DND-41 (cell line): ENCODE results near the gene USP7.
A peak's percentile ranks its signal among the peaks of the same experiment; 100 is the strongest.

Source experiments
- ATAC-seq: fragments of 200-7000 bp; cut with Tn5 transposase; 3 replicates; pipeline ENCODE4 v1.9.1; 2021; ENCODE audit warnings: low read depth; ENCODE audit not compliant: insufficient read depth
- DNase-seq: peaks from one replicate; pipeline ENCODE4 v3.0.0-alpha.2; 2020
- H2AFZ ChIP-seq: 2 replicates; pipeline ENCODE4 v1.6.0; 2012; ENCODE audit warnings: low read depth, low read length
- H3K27ac ChIP-seq: 2 replicates; pipeline ENCODE4 v1.5.1; 2012; ENCODE audit warnings: low read length, inconsistent platforms
- H3K27me3 ChIP-seq: fragments of 200-600 bp; sonication (generic); 2 replicates; pipeline ENCODE4 v1.6.0; 2012; ENCODE audit warnings: low read length, mild to moderate bottlenecking, inconsistent platforms; ENCODE audit not compliant: insufficient read depth, poor library complexity
- H3K36me3 ChIP-seq: 2 replicates; pipeline ENCODE4 v1.5.1; 2012; ENCODE audit warnings: low read length, inconsistent platforms; ENCODE audit not compliant: insufficient read depth
- H3K4me1 ChIP-seq: 2 replicates; pipeline ENCODE4 v1.5.1; 2012; ENCODE audit warnings: mild to moderate bottlenecking, low read length; ENCODE audit not compliant: insufficient read depth
- H3K4me2 ChIP-seq: 2 replicates; pipeline ENCODE4 v1.6.0; 2012; ENCODE audit warnings: mild to moderate bottlenecking, moderate library complexity, low read length, inconsistent platforms; ENCODE audit not compliant: insufficient read depth
- H3K4me3 ChIP-seq, 2 experiments: fragments of 200-600 bp in 1 of 2; shearing (Covaris generic) in 1 of 2; 2 replicates each; pipeline ENCODE4 v1.5.1; 2012 to 2016; ENCODE audit warnings: inconsistent platforms in 2 of 2, low read length in 2 of 2, mild to moderate bottlenecking in 2 of 2, low read depth in 1 of 2, moderate library complexity in 1 of 2
- H3K79me2 ChIP-seq: 2 replicates; pipeline ENCODE4 v1.6.0; 2012; ENCODE audit warnings: low read length, inconsistent platforms; ENCODE audit not compliant: insufficient read depth
- H3K9ac ChIP-seq: 2 replicates; pipeline ENCODE4 v1.6.0; 2012; ENCODE audit warnings: low read depth, mild to moderate bottlenecking, inconsistent platforms, low read length, moderate library complexity
- H3K9me3 ChIP-seq: 2 replicates; pipeline ENCODE4 v1.5.1; 2012; ENCODE audit warnings: low read length, moderate library complexity, mild to moderate bottlenecking, inconsistent platforms; ENCODE audit not compliant: insufficient read depth, severe bottlenecking
- H4K20me1 ChIP-seq: 2 replicates; pipeline ENCODE4 v1.6.0; 2012; ENCODE audit warnings: low read length; ENCODE audit not compliant: insufficient read depth
- EZH2 ChIP-seq: IDR thresholded peaks from 3 replicates; pipeline ENCODE4 v1.6.1; 2012; ENCODE audit warnings: borderline replicate concordance, low read depth, mild to moderate bottlenecking, moderate library complexity, low read length, inconsistent platforms; ENCODE audit not compliant: severe bottlenecking
- TF ChIP-seq, protein P1 (sequence below): IDR thresholded peaks from 2 replicates; pipeline ENCODE4 v1.5.1; 2012; ENCODE audit warnings: borderline replicate concordance, low read length, moderate library complexity, mild to moderate bottlenecking; ENCODE audit not compliant: poor library complexity, severe bottlenecking; ENCODE audit errors: extremely low read depth

Gene USP7

GRCh38 chr16:8963010-8963820, 491 bp downstream of the USP7 start:
- peaks cover 14% of the 10 kb centered on the region; the same call in 1 of the 2 replicates for H3K36me3 ChIP-seq
- H3K27ac ChIP-seq, result peak overlapping the region; percentile 84
- no peak overlapping the region for H2AFZ ChIP-seq
- no peak for TF ChIP-seq EZH2
- TF ChIP-seq, protein P1, sequence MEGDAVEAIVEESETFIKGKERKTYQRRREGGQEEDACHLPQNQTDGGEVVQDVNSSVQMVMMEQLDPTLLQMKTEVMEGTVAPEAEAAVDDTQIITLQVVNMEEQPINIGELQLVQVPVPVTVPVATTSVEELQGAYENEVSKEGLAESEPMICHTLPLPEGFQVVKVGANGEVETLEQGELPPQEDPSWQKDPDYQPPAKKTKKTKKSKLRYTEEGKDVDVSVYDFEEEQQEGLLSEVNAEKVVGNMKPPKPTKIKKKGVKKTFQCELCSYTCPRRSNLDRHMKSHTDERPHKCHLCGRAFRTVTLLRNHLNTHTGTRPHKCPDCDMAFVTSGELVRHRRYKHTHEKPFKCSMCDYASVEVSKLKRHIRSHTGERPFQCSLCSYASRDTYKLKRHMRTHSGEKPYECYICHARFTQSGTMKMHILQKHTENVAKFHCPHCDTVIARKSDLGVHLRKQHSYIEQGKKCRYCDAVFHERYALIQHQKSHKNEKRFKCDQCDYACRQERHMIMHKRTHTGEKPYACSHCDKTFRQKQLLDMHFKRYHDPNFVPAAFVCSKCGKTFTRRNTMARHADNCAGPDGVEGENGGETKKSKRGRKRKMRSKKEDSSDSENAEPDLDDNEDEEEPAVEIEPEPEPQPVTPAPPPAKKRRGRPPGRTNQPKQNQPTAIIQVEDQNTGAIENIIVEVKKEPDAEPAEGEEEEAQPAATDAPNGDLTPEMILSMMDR, result no peak
- ATAC-seq, result no peak
- H3K27me3 ChIP-seq, result no peaks in the 10 kb centered on the region
- H3K79me2 ChIP-seq, result peaks cover 59% of the 10 kb centered on the region
- H3K9me3 ChIP-seq, result no peaks in the 10 kb centered on the region
- H3K4me3 ChIP-seq, result peak overlapping the region; percentile 65 to 74; a peak in 3 of 4 replicates
- peak overlapping the region; percentile 94 for H3K9ac ChIP-seq
- DNase-seq, result no peak
- H4K20me1 ChIP-seq, result peaks cover 48% of the 10 kb centered on the region
- H3K4me1 ChIP-seq, result peaks cover 51% of the 10 kb centered on the region
- H3K4me2 ChIP-seq, result peak overlapping the region; percentile 87

DNA sequence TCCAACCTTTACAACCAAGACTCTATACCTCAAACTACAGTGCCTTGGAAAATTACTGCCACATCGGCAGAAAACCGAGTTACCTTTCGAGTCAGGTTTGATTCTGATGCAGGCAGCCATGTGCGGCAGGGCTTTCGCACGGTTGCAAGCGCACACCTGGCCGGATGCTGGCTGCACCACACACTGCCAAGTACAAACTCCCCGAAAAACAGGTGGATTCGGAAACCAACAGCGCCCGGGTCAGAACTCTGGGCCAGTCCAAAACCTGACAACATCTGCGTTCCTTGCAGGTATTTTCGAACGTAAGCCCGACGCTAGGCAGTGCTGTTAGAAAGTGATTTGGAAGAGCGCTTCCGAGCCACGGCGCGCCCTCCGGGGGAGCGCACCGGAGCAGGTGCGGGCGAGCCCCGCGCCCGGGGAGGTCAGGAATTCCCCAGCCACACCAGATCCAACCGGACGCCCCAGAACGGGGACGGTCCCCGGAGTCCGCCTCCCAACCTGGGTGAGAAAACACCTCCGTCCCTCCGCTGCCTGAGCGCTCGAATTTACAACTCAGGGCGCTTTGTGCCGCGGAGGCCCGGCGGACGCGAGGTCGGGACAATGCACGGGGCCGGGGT, 1.2 kb downstream of the USP7 start:
- H3K79me2 ChIP-seq, result peaks cover 66% of the 10 kb centered on the region
- no peak for ATAC-seq

GRCh38 chr16:8961811-8962390, 1.8 kb downstream of the USP7 start:
- peaks cover 17% of the 10 kb centered on the region; the same call in 1 of the 2 replicates for H3K36me3 ChIP-seq
- no peaks in the 10 kb centered on the region for H3K27me3 ChIP-seq
- no peak overlapping the region for H2AFZ ChIP-seq
- peaks cover 62% of the 10 kb centered on the region for H4K20me1 ChIP-seq
- TF ChIP-seq, protein P1, result no peak
- TF ChIP-seq EZH2, result no peak
- peak overlapping the region; percentile 94 for H3K9ac ChIP-seq
- peaks cover 72% of the 10 kb centered on the region for H3K79me2 ChIP-seq
- H3K27ac ChIP-seq, result peak overlapping the region; percentile 84
- H3K4me3 ChIP-seq, result peak overlapping the region; percentile 65 to 72
- ATAC-seq (no peak), DNase-seq (no peak)
- H3K4me2 ChIP-seq, result peak overlapping the region; percentile 87
- H3K4me1 ChIP-seq, result peaks cover 64% of the 10 kb centered on the region
- H3K9me3 ChIP-seq, result no peaks in the 10 kb centered on the region

More for the DNA sequence above, 1.2 kb downstream of the USP7 start:
- Histone ChIP-seq H3K4me3 (peak overlapping the region; percentile 65 to 72), H3K4me2 (peak overlapping the region; percentile 87), H3K27me3 (no peaks in the 10 kb centered on the region), H3K9me3 (no peaks in the 10 kb centered on the region), H3K9ac (peak overlapping the region; percentile 94), H3K36me3 (peaks cover 14% of the 10 kb centered on the region; the same call in 1 of the 2 replicates), H2AFZ (no peak overlapping the region), H3K4me1 (peaks cover 58% of the 10 kb centered on the region), H3K27ac (peak overlapping the region; percentile 84), H4K20me1 (peaks cover 56% of the 10 kb centered on the region)
- peak; percentile 62 for DNase-seq
- TF ChIP-seq EZH2, result no peak
- TF ChIP-seq, protein P1, result peak; percentile 12
